SK-N-SH treated with all-trans-retinoic acid at 6 μM for 48 hours (cell line): ENCODE results near the gene TTLL1.

Source experiments
- ATAC-seq: fragments of 200-7000 bp; cut with Tn5 transposase; 3 replicates; pipeline ENCODE4 v1.9.1; 2020; ENCODE audit warnings: mild to moderate bottlenecking, moderate library complexity
- ARNTL ChIP-seq: fragments of 450-650 bp; formaldehyde crosslinking; IDR thresholded peaks from 2 replicates; pipeline ENCODE4 v1.5.0; 2020; ENCODE audit warnings: low read depth, mild to moderate bottlenecking, moderate library complexity, borderline replicate concordance
- BACH2 ChIP-seq: fragments of 250-450 bp; sonication (Bioruptor Pico); IDR thresholded peaks from 2 replicates; pipeline ENCODE4 v1.9.0; 2021; ENCODE audit warnings: mild to moderate bottlenecking, borderline replicate concordance
- CSDC2 ChIP-seq: fragments of 250-450 bp; sonication (Bioruptor Pico); IDR thresholded peaks from 2 replicates; pipeline ENCODE4 v1.5.0; 2020; ENCODE audit warnings: mild to moderate bottlenecking, moderate library complexity
- ESRRG ChIP-seq: fragments of 250-450 bp; sonication (Bioruptor Pico); IDR thresholded peaks from 2 replicates; pipeline ENCODE4 v1.6.1; 2021; ENCODE audit warnings: mild to moderate bottlenecking
- GLIS3 ChIP-seq: fragments of 250-450 bp; sonication (Bioruptor Pico); IDR thresholded peaks from 2 replicates; pipeline ENCODE4 v1.5.0; 2020; ENCODE audit warnings: mild to moderate bottlenecking, moderate library complexity
- ISL1 ChIP-seq: fragments of 250-450 bp; sonication (Bioruptor Pico); IDR thresholded peaks from 2 replicates; pipeline ENCODE4 v2.1.2; 2022; ENCODE audit warnings: mild to moderate bottlenecking, moderate library complexity
- OSR1 ChIP-seq: fragments of 250-450 bp; sonication (Bioruptor Pico); IDR thresholded peaks from 2 replicates; pipeline ENCODE4 v1.8.0; 2022; ENCODE audit warnings: moderate library complexity, mild to moderate bottlenecking, inconsistent platforms
- PPARA ChIP-seq: fragments of 250-450 bp; sonication (Bioruptor Pico); IDR thresholded peaks from 2 replicates; pipeline ENCODE4 v1.5.0; 2020; ENCODE audit warnings: mild to moderate bottlenecking, borderline replicate concordance
- RARB ChIP-seq: fragments of 250-450 bp; sonication (Bioruptor Pico); IDR thresholded peaks from 2 replicates; pipeline ENCODE4 v1.8.0; 2021; ENCODE audit warnings: mild to moderate bottlenecking, moderate library complexity
- SNAI2 ChIP-seq: fragments of 250-450 bp; sonication (Bioruptor Pico); IDR thresholded peaks from 2 replicates; pipeline ENCODE4 v1.5.0; 2020; ENCODE audit warnings: mild to moderate bottlenecking, moderate library complexity
- TCF4 ChIP-seq: fragments of 250-450 bp; sonication (Bioruptor Pico); IDR thresholded peaks from 2 replicates; pipeline ENCODE4 v1.8.0; 2021; ENCODE audit warnings: mild to moderate bottlenecking, moderate library complexity, borderline replicate concordance
- TOX ChIP-seq: fragments of 250-450 bp; sonication (Bioruptor Pico); IDR thresholded peaks from 2 replicates; pipeline ENCODE4 v1.8.0; 2021; ENCODE audit warnings: mild to moderate bottlenecking, moderate library complexity, borderline replicate concordance
- ZFP3 ChIP-seq: fragments of 250-450 bp; sonication (Bioruptor Pico); IDR thresholded peaks from 2 replicates; pipeline ENCODE4 v1.5.0; 2020; ENCODE audit warnings: mild to moderate bottlenecking, moderate library complexity
- ZFP30 ChIP-seq: fragments of 450-650 bp; formaldehyde crosslinking; IDR thresholded peaks from 2 replicates; pipeline ENCODE4 v1.5.0; 2022; ENCODE audit warnings: mild to moderate bottlenecking, moderate library complexity
- ZNF565 ChIP-seq: fragments of 450-650 bp; formaldehyde crosslinking; conservative IDR thresholded peaks from 2 replicates; pipeline ENCODE4 v1.5.0; 2020; ENCODE audit warnings: low read depth, mild to moderate bottlenecking, moderate library complexity
- ZNF70 ChIP-seq: fragments of 450-650 bp; formaldehyde crosslinking; IDR thresholded peaks from 2 replicates; pipeline ENCODE4 v1.5.0; 2020; ENCODE audit warnings: mild to moderate bottlenecking, moderate library complexity
- ZNF8 ChIP-seq: fragments of 450-650 bp; formaldehyde crosslinking; IDR thresholded peaks from 2 replicates; pipeline ENCODE4 v1.5.0; 2020; ENCODE audit warnings: mild to moderate bottlenecking, moderate library complexity
- TF ChIP-seq, protein P1 (sequence below): fragments of 250-450 bp; sonication (Bioruptor Pico); IDR thresholded peaks from 2 replicates; pipeline ENCODE4 v1.8.0; 2020; ENCODE audit warnings: mild to moderate bottlenecking, moderate library complexity, borderline replicate concordance
- TF ChIP-seq, protein P2 (sequence below): fragments of 250-450 bp; sonication (Bioruptor Pico); IDR thresholded peaks from 2 replicates; pipeline ENCODE4 v1.5.0; 2020; ENCODE audit warnings: mild to moderate bottlenecking, moderate library complexity
- TF ChIP-seq, protein P3 (sequence below): fragments of 250-450 bp; sonication (Bioruptor Pico); IDR thresholded peaks from 2 replicates; pipeline ENCODE4 v1.5.1; 2020; ENCODE audit warnings: low read depth, mild to moderate bottlenecking, moderate library complexity
- TF ChIP-seq, protein P4 (sequence below): fragments of 250-450 bp; sonication (Bioruptor Pico); IDR thresholded peaks from 2 replicates; pipeline ENCODE4 v1.5.1; 2021; ENCODE audit warnings: mild to moderate bottlenecking, moderate library complexity
- TF ChIP-seq, protein P5 (sequence below): fragments of 250-450 bp; sonication (Bioruptor Pico); IDR thresholded peaks from 2 replicates; pipeline ENCODE4 v1.8.0; 2021; ENCODE audit warnings: low read depth, mild to moderate bottlenecking, moderate library complexity, borderline replicate concordance

Gene TTLL1

DNA sequence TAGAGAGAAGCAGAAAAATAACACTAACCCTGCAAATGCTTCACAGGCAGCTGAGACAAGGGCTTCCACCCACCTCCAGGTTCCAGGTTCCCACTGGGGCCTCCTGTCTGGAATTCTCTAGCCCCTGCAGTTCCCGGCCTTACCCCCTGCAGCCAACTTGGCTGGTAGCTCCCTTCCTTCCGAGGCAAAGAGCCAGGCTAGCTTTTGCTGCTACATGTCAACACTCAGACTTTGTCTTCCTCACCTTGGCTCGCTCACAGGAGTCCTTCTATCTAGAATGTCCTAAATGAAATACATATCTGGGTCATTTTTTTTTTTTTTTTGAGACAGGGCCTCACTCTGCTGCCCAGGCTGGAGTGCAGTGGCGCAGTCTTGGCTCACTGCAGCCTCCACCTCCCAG, 9.9 kb upstream of the TTLL1 start:
- no peak for ATAC-seq
- TF ChIP-seq TCF4 (CRISPR knock-in tag), result no peak
- no peak for TF ChIP-seq ISL1 (CRISPR knock-in tag)
- TF ChIP-seq ESRRG (CRISPR knock-in tag), result no peak
- TF ChIP-seq ZFP3 (CRISPR knock-in tag), result no peak
- no peak for TF ChIP-seq RARB (CRISPR knock-in tag)
- TF ChIP-seq GLIS3 (CRISPR knock-in tag), result no peak
- TF ChIP-seq, protein P1, sequence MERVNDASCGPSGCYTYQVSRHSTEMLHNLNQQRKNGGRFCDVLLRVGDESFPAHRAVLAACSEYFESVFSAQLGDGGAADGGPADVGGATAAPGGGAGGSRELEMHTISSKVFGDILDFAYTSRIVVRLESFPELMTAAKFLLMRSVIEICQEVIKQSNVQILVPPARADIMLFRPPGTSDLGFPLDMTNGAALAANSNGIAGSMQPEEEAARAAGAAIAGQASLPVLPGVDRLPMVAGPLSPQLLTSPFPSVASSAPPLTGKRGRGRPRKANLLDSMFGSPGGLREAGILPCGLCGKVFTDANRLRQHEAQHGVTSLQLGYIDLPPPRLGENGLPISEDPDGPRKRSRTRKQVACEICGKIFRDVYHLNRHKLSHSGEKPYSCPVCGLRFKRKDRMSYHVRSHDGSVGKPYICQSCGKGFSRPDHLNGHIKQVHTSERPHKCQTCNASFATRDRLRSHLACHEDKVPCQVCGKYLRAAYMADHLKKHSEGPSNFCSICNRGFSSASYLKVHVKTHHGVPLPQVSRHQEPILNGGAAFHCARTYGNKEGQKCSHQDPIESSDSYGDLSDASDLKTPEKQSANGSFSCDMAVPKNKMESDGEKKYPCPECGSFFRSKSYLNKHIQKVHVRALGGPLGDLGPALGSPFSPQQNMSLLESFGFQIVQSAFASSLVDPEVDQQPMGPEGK (CRISPR knock-in tag), result no peak
- TF ChIP-seq, protein P2, sequence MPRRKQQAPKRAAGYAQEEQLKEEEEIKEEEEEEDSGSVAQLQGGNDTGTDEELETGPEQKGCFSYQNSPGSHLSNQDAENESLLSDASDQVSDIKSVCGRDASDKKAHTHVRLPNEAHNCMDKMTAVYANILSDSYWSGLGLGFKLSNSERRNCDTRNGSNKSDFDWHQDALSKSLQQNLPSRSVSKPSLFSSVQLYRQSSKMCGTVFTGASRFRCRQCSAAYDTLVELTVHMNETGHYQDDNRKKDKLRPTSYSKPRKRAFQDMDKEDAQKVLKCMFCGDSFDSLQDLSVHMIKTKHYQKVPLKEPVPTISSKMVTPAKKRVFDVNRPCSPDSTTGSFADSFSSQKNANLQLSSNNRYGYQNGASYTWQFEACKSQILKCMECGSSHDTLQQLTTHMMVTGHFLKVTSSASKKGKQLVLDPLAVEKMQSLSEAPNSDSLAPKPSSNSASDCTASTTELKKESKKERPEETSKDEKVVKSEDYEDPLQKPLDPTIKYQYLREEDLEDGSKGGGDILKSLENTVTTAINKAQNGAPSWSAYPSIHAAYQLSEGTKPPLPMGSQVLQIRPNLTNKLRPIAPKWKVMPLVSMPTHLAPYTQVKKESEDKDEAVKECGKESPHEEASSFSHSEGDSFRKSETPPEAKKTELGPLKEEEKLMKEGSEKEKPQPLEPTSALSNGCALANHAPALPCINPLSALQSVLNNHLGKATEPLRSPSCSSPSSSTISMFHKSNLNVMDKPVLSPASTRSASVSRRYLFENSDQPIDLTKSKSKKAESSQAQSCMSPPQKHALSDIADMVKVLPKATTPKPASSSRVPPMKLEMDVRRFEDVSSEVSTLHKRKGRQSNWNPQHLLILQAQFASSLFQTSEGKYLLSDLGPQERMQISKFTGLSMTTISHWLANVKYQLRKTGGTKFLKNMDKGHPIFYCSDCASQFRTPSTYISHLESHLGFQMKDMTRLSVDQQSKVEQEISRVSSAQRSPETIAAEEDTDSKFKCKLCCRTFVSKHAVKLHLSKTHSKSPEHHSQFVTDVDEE (CRISPR knock-in tag), result no peak
- no peak for TF ChIP-seq ARNTL (CRISPR knock-in tag)
- TF ChIP-seq ZFP30 (CRISPR knock-in tag), result no peak
- TF ChIP-seq, protein P3, sequence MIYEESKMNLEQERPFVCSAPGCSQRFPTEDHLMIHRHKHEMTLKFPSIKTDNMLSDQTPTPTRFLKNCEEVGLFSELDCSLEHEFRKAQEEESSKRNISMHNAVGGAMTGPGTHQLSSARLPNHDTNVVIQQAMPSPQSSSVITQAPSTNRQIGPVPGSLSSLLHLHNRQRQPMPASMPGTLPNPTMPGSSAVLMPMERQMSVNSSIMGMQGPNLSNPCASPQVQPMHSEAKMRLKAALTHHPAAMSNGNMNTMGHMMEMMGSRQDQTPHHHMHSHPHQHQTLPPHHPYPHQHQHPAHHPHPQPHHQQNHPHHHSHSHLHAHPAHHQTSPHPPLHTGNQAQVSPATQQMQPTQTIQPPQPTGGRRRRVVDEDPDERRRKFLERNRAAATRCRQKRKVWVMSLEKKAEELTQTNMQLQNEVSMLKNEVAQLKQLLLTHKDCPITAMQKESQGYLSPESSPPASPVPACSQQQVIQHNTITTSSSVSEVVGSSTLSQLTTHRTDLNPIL (CRISPR knock-in tag), result no peak
- TF ChIP-seq, protein P4, sequence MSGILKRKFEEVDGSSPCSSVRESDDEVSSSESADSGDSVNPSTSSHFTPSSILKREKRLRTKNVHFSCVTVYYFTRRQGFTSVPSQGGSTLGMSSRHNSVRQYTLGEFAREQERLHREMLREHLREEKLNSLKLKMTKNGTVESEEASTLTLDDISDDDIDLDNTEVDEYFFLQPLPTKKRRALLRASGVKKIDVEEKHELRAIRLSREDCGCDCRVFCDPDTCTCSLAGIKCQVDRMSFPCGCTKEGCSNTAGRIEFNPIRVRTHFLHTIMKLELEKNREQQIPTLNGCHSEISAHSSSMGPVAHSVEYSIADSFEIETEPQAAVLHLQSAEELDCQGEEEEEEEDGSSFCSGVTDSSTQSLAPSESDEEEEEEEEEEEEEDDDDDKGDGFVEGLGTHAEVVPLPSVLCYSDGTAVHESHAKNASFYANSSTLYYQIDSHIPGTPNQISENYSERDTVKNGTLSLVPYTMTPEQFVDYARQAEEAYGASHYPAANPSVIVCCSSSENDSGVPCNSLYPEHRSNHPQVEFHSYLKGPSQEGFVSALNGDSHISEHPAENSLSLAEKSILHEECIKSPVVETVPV (CRISPR knock-in tag), result no peak
- TF ChIP-seq PPARA (CRISPR knock-in tag), result no peak
- TF ChIP-seq OSR1 (CRISPR knock-in tag), result no peak
- no peak for TF ChIP-seq CSDC2
- no peak for TF ChIP-seq TOX (CRISPR knock-in tag)
- TF ChIP-seq, protein P5, sequence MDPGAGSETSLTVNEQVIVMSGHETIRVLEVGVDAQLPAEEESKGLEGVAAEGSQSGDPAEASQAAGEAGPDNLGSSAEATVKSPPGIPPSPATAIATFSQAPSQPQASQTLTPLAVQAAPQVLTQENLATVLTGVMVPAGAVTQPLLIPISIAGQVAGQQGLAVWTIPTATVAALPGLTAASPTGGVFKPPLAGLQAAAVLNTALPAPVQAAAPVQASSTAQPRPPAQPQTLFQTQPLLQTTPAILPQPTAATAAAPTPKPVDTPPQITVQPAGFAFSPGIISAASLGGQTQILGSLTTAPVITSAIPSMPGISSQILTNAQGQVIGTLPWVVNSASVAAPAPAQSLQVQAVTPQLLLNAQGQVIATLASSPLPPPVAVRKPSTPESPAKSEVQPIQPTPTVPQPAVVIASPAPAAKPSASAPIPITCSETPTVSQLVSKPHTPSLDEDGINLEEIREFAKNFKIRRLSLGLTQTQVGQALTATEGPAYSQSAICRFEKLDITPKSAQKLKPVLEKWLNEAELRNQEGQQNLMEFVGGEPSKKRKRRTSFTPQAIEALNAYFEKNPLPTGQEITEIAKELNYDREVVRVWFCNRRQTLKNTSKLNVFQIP, result no peak
- TF ChIP-seq ZNF8 (CRISPR knock-in tag), result no peak
- TF ChIP-seq ZNF565, result no peak
- no peak for TF ChIP-seq ZNF70 (CRISPR knock-in tag)
- TF ChIP-seq, all 23 proteins: peak for 0

DNA sequence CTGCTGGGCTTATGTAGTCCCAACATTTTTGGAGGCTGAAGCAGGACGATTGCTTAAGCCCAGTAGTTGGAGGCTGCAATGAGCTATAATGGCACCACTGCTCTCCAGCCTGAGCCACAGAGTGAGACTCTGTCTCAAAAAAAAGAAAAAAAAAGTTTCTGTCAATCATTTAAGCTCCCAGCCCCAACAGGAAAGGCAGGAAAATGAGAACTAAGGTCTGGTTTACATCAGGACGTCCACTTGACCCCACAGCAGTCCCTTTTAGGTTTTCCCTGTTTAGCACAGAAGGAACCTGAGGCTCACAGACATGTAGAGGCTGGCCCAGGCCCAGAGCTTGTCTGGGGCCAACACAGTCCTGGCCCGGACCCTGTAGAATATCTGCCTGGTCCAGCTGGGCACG, 9.2 kb upstream of the TTLL1 start:
- no peak for TF ChIP-seq ISL1 (CRISPR knock-in tag)
- no peak for TF ChIP-seq ZNF70 (CRISPR knock-in tag)
- no peak for TF ChIP-seq ZFP30 (CRISPR knock-in tag)
- TF ChIP-seq SNAI2 (CRISPR knock-in tag), result no peak
- no peak for TF ChIP-seq BACH2
- ATAC-seq, result no peak

DNA sequence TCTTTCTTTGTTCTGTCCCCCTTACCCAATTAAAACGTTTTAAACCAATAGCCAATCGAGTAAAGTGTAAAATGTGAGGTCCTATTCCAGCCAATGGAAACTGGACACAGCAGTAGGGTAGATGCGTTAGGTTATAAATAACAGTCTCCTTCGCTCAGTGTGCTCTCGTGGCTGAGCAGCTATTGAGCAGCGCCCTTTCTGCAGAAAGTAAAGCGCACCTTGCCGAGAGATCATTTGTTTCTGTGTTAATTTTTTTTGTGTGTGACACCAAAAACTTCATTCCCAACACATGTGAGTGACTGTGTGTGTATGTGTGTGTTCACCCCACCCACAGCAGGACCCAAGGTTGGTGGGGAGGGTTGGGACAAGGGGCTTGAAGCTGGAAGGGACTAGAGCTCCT, 7.2 kb upstream of the TTLL1 start:
- TF ChIP-seq TOX (CRISPR knock-in tag), result no peak
- TF ChIP-seq, protein P4 (CRISPR knock-in tag), result no peak
- no peak for ATAC-seq
